Activated T-helper 17 cell treated with anti-CD3 and anti-CD28 coated beads, Interleukin-2, amount 50 U/mL, for 72 hours (primary cell): Measurements from ENCODE around the gene GOSR1. TPM values are rescaled to one million over a fixed set of nuclear protein-coding genes. Genes with fewer than 3 reads are reported as not detected.

Experiments
- total RNA-seq, 2 donors: library from RNA; stranded (reverse); gene quantifications; one replicate each; pipeline ENCODE4 v1.2.3, GENCODE V29; 2022

GOSR1 gene
- total RNA-seq, 2 donors from 2014 or later: 42.4 to 45.2 TPM

Other genes starting within 250 kb of the GOSR1 start
- gene SLC6A4, start 241.7 kb upstream of the GOSR1 start, total RNA-seq: not detected
- 10 to 100 TPM; 24.3 to 51.0 TPM for gene BLMH, start 185.5 kb upstream of the GOSR1 start, total RNA-seq
- not detected for gene TMIGD1, start 143.4 kb upstream of the GOSR1 start, total RNA-seq
- gene CPD, start 98.5 kb upstream of the GOSR1 start, total RNA-seq: 10 to 100 TPM; 25.9 to 34.7 TPM